Measurements from ENCODE around the gene FYTTD1. TPM values are rescaled to one million over a fixed set of nuclear protein-coding genes. Genes with fewer than 3 reads are reported as not detected.

FYTTD1 gene
- total RNA-seq, 2 experiments from 2014 or later: 47.6 to 57.8 TPM

DNA sequence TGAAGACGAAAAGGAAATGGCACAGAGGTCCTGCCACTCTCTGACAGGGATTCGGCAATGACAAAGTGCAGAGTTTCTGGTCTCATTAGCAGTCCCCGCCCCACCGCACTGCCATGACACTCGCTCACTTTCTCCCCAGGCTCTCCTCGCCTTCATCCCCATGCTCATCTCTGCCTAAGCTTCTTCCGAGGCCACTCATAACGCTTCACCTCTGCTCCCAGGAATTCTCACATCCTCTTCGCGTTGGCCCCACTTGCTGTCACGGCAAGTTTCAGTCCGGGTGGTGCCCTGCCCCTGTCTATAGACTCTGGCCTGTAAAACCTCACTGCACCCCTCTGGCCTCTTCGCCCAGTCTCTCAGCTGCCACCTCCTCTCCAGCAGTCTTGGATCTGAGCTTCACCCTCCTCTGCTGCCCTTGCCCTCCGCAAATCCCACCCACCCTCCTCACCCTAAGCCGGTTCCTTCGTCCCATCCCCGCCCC is 13.6 kb upstream of the FYTTD1 start:
- Histone ChIP-seq H3K9me2 (ENCODE audit: insufficient read depth, low read length) (no peaks in the 10 kb centered on the region), H3K36me3 (ENCODE audit: insufficient read depth, low read length) (peaks cover 23% of the 10 kb centered on the region), H2AFZ (ENCODE audit: low read length) (peak overlapping the region; percentile 1; the same call in 1 of the 2 replicates), H3K4me1 (ENCODE audit: insufficient read depth, low read length, poor library complexity, severe bottlenecking) (peaks cover 47% of the 10 kb centered on the region), H3K9me3 (ENCODE audit: low read length) (no peaks in the 10 kb centered on the region), H3K79me2 (ENCODE audit: insufficient read depth, low read depth, low read length) (peaks cover 57% of the 10 kb centered on the region), H3K4me2 (ENCODE audit: low read length) (peak overlapping the region; percentile 80), H3K27ac (ENCODE audit: low read depth, low read length, poor library complexity, severe bottlenecking) (peak overlapping the region; percentile 94), H4K20me1 (ENCODE audit: insufficient read depth, low read length) (no peaks in the 10 kb centered on the region), H3K4me3 (ENCODE audit: low read depth, low read length, poor library complexity, severe bottlenecking) (peak overlapping the region; percentile 83)
- DNase-seq (ENCODE audit: low spot score): peak; percentile 61
- no peak for TF ChIP-seq CTCF (conservative IDR thresholded peaks at IDR 0.05; ENCODE audit: low read length)
- no peak for TF ChIP-seq EZH2phosphoT487 (IDR thresholded peaks at IDR 0.05; ENCODE audit: borderline replicate concordance, low read depth, low read length)
- no TSS peak for BruUV-seq (replicated peaks)
- ChIA-PET CTCF (ENCODE audit: unreplicated experiment) (interaction anchor here (1.0 kb wide), 1 partner anchor 15 kb away, joined by 3 read pairs; no protein-coding TSS in a partner anchor), POLR2A (interaction anchor here (0.8 to 5.5 kb wide), 12 partner anchors 10 to 61 kb away, joined by 3 to 41 read pairs (median 5); no protein-coding TSS in a partner anchor)
- intact Hi-C loops (cut with micrococcal nuclease; ENCODE audit: unreplicated experiment): loop anchor here (2.0 kb wide), 1 partner anchor 55 kb away; the partner anchor contains the start of gene LRCH3

DNA sequence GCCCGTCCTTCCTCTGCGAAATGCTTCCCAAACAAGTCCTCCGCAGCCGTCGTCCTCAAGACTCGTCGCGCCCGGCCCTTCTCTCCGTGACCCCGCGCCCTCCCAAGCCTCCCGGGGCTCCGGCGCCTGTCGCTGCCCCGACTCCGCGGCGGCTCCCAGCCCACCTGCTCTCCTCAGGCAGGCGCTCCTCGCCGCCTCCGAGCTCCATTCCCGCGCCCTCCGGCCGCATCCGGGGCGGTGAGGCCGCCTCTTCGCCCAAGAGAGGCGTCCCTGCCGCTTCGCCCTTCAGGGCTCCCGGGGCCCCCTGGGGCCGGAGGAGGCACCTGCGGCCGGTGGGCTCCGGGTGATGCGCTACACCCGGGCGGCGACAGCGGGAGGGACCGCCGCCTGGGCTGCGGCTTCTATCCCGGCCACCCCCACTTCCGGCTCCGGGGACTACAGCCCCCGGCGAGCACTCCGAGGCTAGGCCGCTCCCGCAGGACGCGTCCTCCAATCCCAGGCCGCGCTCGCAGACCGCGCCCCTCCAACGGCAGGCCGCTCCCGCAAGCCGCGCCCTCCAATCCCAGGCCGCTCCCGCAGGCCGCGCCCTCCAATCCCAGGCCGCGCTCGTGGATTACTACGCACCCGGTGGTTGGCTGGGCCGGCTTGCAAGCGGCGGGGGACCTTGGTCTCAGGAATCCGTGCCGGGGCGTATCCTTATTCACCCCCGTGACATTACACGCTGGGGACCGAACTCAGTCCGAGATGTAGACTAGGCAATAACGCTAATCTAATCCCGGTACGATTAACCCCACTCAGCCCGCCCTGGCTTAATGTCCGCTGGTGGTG is 13.0 kb upstream of the FYTTD1 start, which contains the start of gene RUBCN:
Gene RUBCN, minus strand, starts transcription at position 414 of the 828 bp plus-strand sequence. Its CDS starts 185 bp downstream, at position 229.
- H4K20me1 ChIP-seq (ENCODE audit: insufficient read depth, low read length): no peaks in the 10 kb centered on the region
- peak within 1 kb of the TSS; percentile 60; the same call in 1 of the 2 replicates for H2AFZ ChIP-seq (ENCODE audit: low read length)
- DNase-seq (ENCODE audit: low spot score): peak; percentile 97
- no peaks in the 10 kb centered on the region for H3K9me3 ChIP-seq (ENCODE audit: low read length)
- BruUV-seq (replicated peaks): no TSS peak
- peaks cover 55% of the 10 kb centered on the region for H3K79me2 ChIP-seq (ENCODE audit: insufficient read depth, low read depth, low read length)
- peaks cover 47% of the 10 kb centered on the region for H3K4me1 ChIP-seq (ENCODE audit: insufficient read depth, low read length, poor library complexity, severe bottlenecking)
- peak within 1 kb of the TSS; percentile 87 for H3K4me2 ChIP-seq (ENCODE audit: low read length)
- H3K27ac ChIP-seq (ENCODE audit: low read depth, low read length, poor library complexity, severe bottlenecking): peak within 1 kb of the TSS; percentile 94
- POLR2A ChIA-PET: interaction anchor here (0.8 to 5.5 kb wide), 11 partner anchors 10 to 62 kb away, joined by 3 to 41 read pairs (median 5); no protein-coding TSS in a partner anchor
- peaks cover 21% of the 10 kb centered on the region for H3K36me3 ChIP-seq (ENCODE audit: insufficient read depth, low read length)
- CTCF ChIA-PET (ENCODE audit: unreplicated experiment): no interaction called here
- H3K9me2 ChIP-seq (ENCODE audit: insufficient read depth, low read length): no peaks in the 10 kb centered on the region
- TF ChIP-seq CTCF (conservative IDR thresholded peaks at IDR 0.05; ENCODE audit: low read length) (no peak), EZH2phosphoT487 (IDR thresholded peaks at IDR 0.05; ENCODE audit: borderline replicate concordance, low read depth, low read length) (no peak)
- intact Hi-C loops (cut with micrococcal nuclease; ENCODE audit: unreplicated experiment): loop anchor here (1.0 to 2.0 kb wide), 2 partner anchors 13 to 54 kb away; partner anchors contain the start of genes FYTTD1 and LRCH3
- peak within 1 kb of the TSS; percentile 83 for H3K4me3 ChIP-seq (ENCODE audit: low read depth, low read length, poor library complexity, severe bottlenecking)
